Colon (tissue), 2 donors: ENCODE data around the gene ZNF350.
"Not testable (repeated sequence)": the region's sequence is repeated elsewhere in the genome, so short reads cannot be mapped to it uniquely, and the experiment has no call there.

Experiments used
- FAIRE-seq: peaks from 2 replicates; lab custom pipeline; 2012; peaks lifted over from hg19 to GRCh38; lab: Jason Lieb, UNC
- donor health status: control.
- donor health status: control.

Gene ZNF350

GRCh38 chr19:51971624-51972023 is 15.0 kb downstream of the ZNF350 start:
- FAIRE-seq, result no peak

- FAIRE-seq, result no peak
Observed at GRCh38 chr19:51970718-51971117, 15.9 kb downstream of the ZNF350 start.

DNA sequence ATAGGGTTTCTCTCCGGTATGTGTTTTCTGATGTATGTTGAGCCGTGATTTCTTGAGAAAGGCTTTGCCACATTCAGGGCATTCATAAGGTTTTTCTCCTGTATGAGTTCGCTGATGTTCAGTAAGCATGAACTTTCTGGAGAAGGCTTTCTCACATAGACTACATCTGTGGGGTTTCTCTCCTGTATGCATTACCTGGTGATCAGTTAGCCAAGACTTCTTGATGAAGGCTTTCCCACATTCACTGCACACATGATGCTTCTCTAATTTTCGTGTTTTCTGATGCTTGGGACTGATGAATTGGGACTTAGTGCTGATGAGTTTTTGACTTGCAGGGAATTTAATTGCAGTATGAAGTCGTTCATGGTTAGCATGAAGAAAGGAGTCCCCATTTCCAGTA is 21.1 kb downstream of the ZNF350 start:
- FAIRE-seq, result no peak

DNA sequence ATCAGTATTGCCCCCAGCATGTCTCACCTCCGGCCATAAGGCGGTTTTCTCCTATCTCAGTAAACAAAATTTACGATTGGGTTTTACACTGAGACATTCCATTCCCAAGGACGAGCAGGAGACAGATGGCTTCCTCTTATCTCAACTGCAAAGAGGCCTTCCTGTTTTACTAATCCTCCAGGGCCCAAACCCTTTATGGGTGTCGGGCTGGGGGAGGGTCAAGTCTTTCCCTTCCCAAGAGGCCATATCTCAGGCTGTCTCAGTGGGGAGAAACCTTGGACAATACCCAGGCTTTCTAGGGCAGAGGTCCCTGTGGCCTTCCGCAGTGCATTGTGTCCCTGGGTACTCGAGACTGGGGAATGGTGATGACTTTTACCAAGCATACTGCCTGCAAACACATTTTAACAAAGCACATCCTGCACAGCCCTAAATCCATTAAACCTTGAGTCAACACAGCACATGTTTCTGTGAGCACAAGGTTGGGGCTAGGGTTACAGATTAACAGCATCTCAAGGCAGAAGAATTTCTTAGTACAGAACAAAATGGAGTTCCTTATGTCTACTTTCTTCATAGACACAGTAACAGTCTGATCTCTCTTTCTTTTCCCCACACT is 25.9 kb downstream of the ZNF350 start:
- not testable (repeated sequence) for FAIRE-seq

DNA sequence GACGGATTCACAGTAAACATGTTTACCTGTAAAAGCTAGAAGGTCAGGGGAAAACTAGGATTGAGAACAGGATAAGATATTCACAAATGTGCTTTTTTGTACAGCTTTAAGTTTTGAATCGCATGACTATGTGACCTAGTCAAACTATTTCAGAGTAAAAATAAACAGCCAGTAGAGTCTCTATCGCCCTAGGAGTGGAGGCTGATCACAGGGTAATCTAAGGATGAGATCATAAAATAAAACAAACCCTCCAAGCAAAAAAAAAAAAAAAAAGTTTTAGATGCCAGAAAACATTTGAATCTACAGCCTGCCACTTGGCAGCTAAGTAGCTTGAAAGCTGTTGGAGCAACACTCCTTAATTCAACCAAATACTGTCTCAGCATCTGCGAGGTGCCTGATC is 26.8 kb downstream of the ZNF350 start:
- FAIRE-seq, result no peak

- FAIRE-seq, result not testable (repeated sequence)
Observed at GRCh38 chr19:51957846-51958245, 28.8 kb downstream of the ZNF350 start.

GRCh38 chr19:51948975-51949374 is 37.7 kb downstream of the ZNF350 start:
- FAIRE-seq, result no peak

DNA sequence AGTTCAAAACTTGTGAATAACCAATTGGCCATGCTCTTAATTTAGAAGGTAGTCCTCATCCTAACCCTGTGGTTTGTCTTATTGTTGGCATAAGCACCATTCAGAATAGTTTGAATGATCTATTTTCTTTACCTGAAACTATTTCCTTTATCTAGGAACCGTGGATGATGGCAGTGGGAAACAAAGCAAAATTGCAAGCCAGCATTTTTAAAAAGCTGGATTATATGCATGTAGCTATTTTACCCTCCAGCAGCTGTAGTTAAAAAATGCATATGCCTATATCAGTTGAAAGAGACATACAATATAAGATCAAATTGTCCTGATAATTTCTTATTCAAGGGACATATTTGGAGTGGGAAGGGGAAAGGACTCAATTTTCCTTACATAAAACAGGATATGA is 40.0 kb downstream of the ZNF350 start:
- no peak for FAIRE-seq

- FAIRE-seq, result no peak
Observed at GRCh38 chr19:51944798-51945552, 41.7 kb downstream of the ZNF350 start.

DNA sequence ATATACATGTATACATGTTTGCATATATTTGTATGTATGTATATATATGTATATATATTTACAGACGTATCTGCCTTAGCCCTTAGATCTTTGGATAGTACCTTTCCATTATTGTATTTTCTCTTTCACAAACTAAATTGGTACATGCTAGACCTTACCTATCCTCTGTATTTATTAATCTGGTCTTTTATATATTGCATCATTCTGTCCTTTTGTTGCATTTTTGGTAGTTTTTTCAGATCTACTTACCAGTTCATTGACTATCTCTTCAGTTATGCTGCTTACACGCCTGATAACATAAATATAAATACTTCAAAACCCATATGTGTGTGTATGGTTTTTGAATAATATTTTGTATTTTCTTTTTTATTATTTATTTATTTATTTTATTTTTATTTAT is 47.7 kb downstream of the ZNF350 start:
- no peak for FAIRE-seq

GRCh38 chr19:51931921-51932320 is 54.7 kb downstream of the ZNF350 start:
- no peak for FAIRE-seq

DNA sequence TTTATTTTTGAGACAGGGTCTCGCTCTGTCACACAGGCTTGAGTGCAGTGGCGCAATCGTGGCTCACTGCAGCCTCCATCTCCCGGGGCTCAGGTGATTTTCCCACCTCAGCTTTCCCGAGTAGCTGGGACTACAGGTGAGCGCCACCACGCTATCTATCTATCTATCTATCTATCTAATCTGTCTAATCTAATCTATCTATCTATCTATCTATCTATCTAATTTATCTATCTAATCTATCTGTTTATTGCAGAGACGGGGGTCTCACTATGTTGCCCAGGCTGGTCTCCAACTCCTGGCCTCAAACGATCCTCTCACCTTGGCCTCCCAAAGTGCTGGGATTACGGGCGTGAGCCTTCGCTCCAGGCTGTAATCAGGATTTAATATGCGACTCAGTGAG is 58.8 kb downstream of the ZNF350 start:
- FAIRE-seq, result no peak

- no peak for FAIRE-seq
Observed at GRCh38 chr19:51926784-51927741, 59.6 kb downstream of the ZNF350 start, which contains the start of gene ZNF613. TSS of gene ZNF613 (plus strand) at chr19:51927472. CDS start at chr19:51936221, 8,749 bp downstream.

GRCh38 chr19:51926426-51926783 is 60.2 kb downstream of the ZNF350 start:
- no peak for FAIRE-seq

GRCh38 chr19:51921949-51922348 is 64.7 kb downstream of the ZNF350 start:
- no peak for FAIRE-seq

- no peak for FAIRE-seq
Observed at GRCh38 chr19:51919606-51920005, 67.0 kb downstream of the ZNF350 start.

- no peak for FAIRE-seq
Observed at GRCh38 chr19:51916167-51916566, 70.5 kb downstream of the ZNF350 start.

- no peak for FAIRE-seq
Observed at GRCh38 chr19:51915324-51915867, 71.2 kb downstream of the ZNF350 start.
